GM18520 (cell line): ENCODE measurements around the gene LRRC8A.
A peak's percentile ranks its signal among the peaks of the same experiment; 100 is the strongest.
"Not testable (repeated sequence)": the region's sequence is repeated elsewhere in the genome, so short reads cannot be mapped to it uniquely, and the experiment has no call there.

Experiments used
- ATAC-seq: cut with Tn5 transposase; IDR thresholded peaks from one replicate; pipeline ENCODE4 v1.9.1; 2021; ENCODE audit not compliant: unreplicated experiment

Gene LRRC8A

DNA sequence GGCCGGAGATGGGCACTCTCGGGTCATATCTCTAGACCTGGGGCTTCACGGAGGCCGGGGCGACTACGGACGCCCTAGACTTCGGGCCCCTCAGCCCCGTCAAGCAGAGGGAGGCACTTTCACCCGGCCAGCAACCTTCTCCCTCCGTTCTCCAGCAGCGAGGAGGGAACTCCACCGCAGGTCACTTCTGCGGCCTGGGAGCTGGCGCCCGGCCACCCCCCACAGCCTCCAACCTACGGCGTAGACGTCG is 65.3 kb downstream of the LRRC8A start:
- no peak for ATAC-seq

DNA sequence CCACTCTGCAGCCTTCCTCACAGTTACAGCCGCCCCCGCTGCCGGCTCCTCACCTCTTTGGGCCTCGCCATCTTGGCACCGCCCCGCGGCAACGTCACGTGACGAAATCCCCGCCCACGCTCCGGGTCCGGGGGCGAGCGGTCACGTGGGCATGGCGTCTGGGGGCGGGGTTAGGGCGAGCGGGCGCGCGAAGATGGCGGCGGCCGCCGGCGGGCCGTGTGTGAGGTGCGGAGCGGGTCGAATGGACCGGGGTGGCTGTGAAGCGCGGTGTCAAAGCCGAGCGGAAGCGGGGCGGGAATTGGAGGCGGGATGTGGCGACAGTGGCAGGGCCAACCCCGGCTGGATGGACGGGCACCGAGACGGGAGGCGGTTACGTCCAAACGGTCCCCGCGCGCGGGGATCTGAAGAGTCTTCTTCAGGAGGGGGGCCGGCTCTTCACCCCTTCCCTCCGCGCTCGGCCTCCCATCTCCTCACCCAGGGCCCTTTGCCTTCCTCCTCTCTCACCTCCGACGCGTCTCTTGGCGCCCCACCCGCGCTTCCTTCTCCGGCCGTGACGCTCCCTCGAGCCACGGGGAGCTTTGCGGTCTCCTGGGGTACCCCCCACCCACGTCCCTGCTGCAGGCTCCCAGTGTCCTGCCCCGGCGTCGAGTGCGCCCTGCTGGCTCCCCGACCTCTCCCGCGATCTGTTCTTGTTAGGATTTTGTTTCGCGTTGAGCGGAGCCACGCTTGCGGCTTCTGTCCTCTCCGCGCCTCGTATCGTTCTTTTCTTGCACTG is 65.8 kb downstream of the LRRC8A start, which contains the start of the genes DOLK and NUP188:
TSS of gene DOLK (minus strand) at position 77 of the 775 bp plus-strand sequence. CDS start 300 bp downstream, outside the sequence.
TSS of gene NUP188 (plus strand) at position 173 of the 775 bp plus-strand sequence. CDS start at position 194, 21 bp downstream.
- ATAC-seq = peak; percentile 73

DNA sequence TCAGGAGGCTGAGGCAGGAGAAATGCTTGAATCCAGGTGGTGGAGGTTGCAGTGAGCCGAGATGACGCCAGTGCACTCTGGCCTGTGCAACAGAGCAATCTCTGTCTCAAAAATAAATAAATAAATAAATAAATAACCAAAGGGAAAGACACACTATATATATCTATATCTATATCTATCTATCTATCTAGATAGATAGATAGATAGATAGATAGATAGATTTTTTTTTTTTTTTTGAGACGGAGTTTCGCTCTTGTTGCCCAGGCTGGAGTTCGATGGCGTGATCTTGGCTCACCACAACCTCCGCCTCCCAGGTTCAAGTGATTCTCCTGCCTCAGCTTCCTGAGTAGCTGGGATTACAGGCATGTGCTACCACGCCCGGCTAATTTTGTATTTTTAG is 79.5 kb downstream of the LRRC8A start:
- not testable (repeated sequence) for ATAC-seq
